Fibroblast of lung (primary cell): ENCODE data around the gene ADAMTS17.

Experiments
- EZH2 ChIP-seq: IDR thresholded peaks from 2 replicates; pipeline ENCODE4 v1.5.1; 2012; ENCODE audit warnings: low read length, control low read depth, mild to moderate bottlenecking; ENCODE audit errors: missing control alignments
- TF ChIP-seq, protein P1 (sequence below), 2 donors: IDR thresholded peaks in 1 of 2; conservative IDR thresholded peaks in 1 of 2; 1 replicate in 1 of 2; 2 replicates in 1 of 2; pipeline ENCODE4 v1.5.1; 2011 to 2012; ENCODE audit warnings: low read length in 2 of 2, control low read depth in 1 of 2, inconsistent platforms in 1 of 2, low read depth in 1 of 2, mild to moderate bottlenecking in 1 of 2

- TF ChIP-seq, protein P1, sequence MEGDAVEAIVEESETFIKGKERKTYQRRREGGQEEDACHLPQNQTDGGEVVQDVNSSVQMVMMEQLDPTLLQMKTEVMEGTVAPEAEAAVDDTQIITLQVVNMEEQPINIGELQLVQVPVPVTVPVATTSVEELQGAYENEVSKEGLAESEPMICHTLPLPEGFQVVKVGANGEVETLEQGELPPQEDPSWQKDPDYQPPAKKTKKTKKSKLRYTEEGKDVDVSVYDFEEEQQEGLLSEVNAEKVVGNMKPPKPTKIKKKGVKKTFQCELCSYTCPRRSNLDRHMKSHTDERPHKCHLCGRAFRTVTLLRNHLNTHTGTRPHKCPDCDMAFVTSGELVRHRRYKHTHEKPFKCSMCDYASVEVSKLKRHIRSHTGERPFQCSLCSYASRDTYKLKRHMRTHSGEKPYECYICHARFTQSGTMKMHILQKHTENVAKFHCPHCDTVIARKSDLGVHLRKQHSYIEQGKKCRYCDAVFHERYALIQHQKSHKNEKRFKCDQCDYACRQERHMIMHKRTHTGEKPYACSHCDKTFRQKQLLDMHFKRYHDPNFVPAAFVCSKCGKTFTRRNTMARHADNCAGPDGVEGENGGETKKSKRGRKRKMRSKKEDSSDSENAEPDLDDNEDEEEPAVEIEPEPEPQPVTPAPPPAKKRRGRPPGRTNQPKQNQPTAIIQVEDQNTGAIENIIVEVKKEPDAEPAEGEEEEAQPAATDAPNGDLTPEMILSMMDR (conservative IDR thresholded peaks at IDR 0.05 in 1 of 2, IDR thresholded peaks at IDR 0.05 in 1 of 2; ENCODE audit: low read depth in 1 of 2, low read length in 2 of 2), result no peak
- no peak for TF ChIP-seq EZH2
Observed at GRCh38 chr15:99994849-99995248, 346.9 kb downstream of the ADAMTS17 start.
